SIG-M5 treated with dmso at 0.1 percent for 504 hours (cell line): ENCODE data around the gene DCAF11.

Source experiments
- DNase-seq: peaks from one replicate; lab custom pipeline; 2025; ENCODE audit not compliant: unreplicated experiment; lab: John Stamatoyannopoulos, UW

The DCAF11 gene

GRCh38 chr14:24114532-24115421 is at the start of gene DCAF11, which contains the start of gene NRL:
Gene DCAF11, plus strand, starts transcription at chr14:24114777. Its CDS starts 818 bp downstream, at chr14:24115595.
Gene NRL, minus strand, starts transcription at chr14:24114949. Its CDS starts 32,101 bp downstream, at chr14:24082848.
- DNase-seq = peak; percentile 100

- DNase-seq = no peak
Measured at GRCh38 chr14:24064856-24065255, 49.7 kb upstream of the DCAF11 start.

GRCh38 chr14:24065408-24065807 is 49.2 kb upstream of the DCAF11 start:
- DNase-seq = no peak

- DNase-seq = no peak
Measured at GRCh38 chr14:24066496-24067132, 48.0 kb upstream of the DCAF11 start.

GRCh38 chr14:24067133-24068082 is 47.2 kb upstream of the DCAF11 start:
- DNase-seq = no peak

GRCh38 chr14:24068711-24069410 is 45.7 kb upstream of the DCAF11 start:
- DNase-seq = no peak

- DNase-seq = no peak
Measured at GRCh38 chr14:24069411-24069735, 45.2 kb upstream of the DCAF11 start.

- peak; percentile 11 for DNase-seq
Measured at GRCh38 chr14:24070285-24071143, 44.1 kb upstream of the DCAF11 start.

- no peak for DNase-seq
Measured at GRCh38 chr14:24071144-24071697, 43.4 kb upstream of the DCAF11 start, which contains the start of gene CPNE6. Gene CPNE6, plus strand, starts transcription at chr14:24071562. Its CDS starts 1,375 bp downstream, at chr14:24072937.

GRCh38 chr14:24071836-24072430 is 42.6 kb upstream of the DCAF11 start:
- no peak for DNase-seq

GRCh38 chr14:24072436-24072835 is 42.1 kb upstream of the DCAF11 start:
- no peak for DNase-seq

GRCh38 chr14:24072881-24073877 is 41.4 kb upstream of the DCAF11 start:
- no peak for DNase-seq

GRCh38 chr14:24074625-24075484 is 39.7 kb upstream of the DCAF11 start:
- no peak for DNase-seq

- DNase-seq = no peak
Measured at GRCh38 chr14:24075485-24076301, 38.9 kb upstream of the DCAF11 start.

- DNase-seq = no peak
Measured at GRCh38 chr14:24076302-24076601, 38.3 kb upstream of the DCAF11 start.

GRCh38 chr14:24077086-24077485 is 37.5 kb upstream of the DCAF11 start:
- no peak for DNase-seq
